Adrenal gland (tissue), 5 donors: ENCODE results near the gene PGAP1.

Experiments
- CTCF ChIP-seq, 6 experiments: fragments of 450-650 bp in 4 of 6; fragments of 200-600 bp in 2 of 6; sonication (generic) in 1 of 6; IDR thresholded peaks; 1 replicate in 5 of 6; 2 replicates in 1 of 6; pipeline versions ENCODE4 v1.5.1 to v1.8.0; 2016 to 2021; ENCODE audit warnings: antibody characterized with exemption in 6 of 6, mild to moderate bottlenecking in 2 of 6, moderate library complexity in 1 of 6
- POLR2A ChIP-seq, 2 donors: fragments of 450-650 bp; IDR thresholded peaks; one replicate each; pipeline ENCODE4 v1.6.1; 2017; ENCODE audit warnings: antibody characterized with exemption in 2 of 2, mild to moderate bottlenecking in 2 of 2, moderate library complexity in 1 of 2
- donor health status: DM: no; HTN: no; CAD: no.

GRCh38 chr2:196951973-196952372 lies 25.5 kb upstream of the PGAP1 start:
- TF ChIP-seq CTCF (IDR thresholded peaks at IDR 0.05) (no peak), POLR2A (IDR thresholded peaks at IDR 0.05) (no peak)
